Measurements from ENCODE around the gene SAMD10.
A peak's percentile ranks its signal among the peaks of the same experiment; 100 is the strongest.
"Not testable (repeated sequence)": the region's sequence is repeated elsewhere in the genome, so short reads cannot be mapped to it uniquely, and the experiment has no call there.

SAMD10 gene

DNA sequence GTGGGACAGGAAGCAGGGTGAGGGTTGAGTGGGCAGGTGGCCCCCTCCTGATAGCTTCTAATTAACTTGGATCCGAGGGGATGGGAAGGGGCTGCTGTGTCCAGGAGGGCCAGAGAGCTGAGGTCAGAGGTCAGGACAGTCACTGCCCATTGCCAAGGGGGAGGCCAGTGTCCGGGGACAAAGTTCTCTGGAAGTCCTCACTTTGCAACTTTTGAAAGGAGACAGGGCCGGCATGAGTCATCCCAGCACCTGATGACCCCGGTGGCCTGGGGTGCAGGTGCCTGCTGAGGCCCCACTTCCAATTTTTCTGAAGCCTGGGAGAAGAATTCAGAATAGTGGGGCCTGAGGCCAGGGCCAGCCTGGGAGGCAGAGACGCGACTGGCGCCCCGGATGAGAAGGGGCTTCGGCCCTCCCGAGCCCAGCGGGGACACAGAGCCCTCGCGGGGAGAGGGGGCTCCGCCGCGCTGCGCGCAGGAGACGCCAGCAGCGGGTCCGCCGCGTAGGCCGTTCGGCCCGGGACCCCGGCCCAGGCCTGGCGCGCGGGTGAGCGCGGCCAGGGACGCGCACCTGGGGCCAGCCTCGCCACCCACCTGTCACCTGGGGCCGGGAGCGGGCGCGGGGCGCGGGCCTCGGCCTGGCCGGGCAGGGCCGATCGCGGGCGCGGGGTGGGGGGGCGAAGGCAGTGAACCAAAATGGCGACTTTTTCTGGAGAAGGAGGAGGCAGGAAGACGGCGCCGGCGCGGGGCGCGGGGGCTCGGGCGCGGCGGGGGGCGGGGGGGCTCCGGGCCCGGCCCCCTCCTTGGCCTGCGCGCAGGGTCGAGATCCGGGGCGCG, 10.3 kb downstream of the SAMD10 start:
- DNase-seq (ENCODE audit: low read depth): no peak

- DNase-seq (ENCODE audit: low read depth): no peak
Observed at GRCh38 chr20:63968136-63968927, 11.1 kb downstream of the SAMD10 start.

- no peak for DNase-seq (ENCODE audit: low read depth)
Observed at GRCh38 chr20:63967330-63968135, 11.9 kb downstream of the SAMD10 start.

DNA sequence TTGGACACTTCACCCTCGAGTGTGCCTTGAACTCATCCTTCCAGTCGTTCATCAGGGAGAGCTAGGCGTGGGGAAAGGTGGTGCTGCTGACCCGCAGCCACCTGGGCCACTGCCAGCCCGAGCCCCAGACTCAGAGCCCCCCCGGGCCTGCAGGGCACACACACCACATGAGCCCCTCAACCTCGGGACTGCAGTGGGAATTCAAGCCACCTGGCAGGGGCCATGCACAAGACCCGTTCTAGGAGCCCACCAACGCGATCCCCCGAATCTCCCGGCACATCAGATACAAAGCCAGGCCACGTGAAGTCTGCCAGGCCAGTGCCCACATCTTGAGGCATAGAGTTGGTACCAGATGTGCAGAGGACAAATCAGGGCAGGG, 12.5 kb downstream of the SAMD10 start:
- DNase-seq (ENCODE audit: low read depth): no peak

- DNase-seq (ENCODE audit: low read depth): no peak
Observed at GRCh38 chr20:63966172-63966943, 13.1 kb downstream of the SAMD10 start.

DNA sequence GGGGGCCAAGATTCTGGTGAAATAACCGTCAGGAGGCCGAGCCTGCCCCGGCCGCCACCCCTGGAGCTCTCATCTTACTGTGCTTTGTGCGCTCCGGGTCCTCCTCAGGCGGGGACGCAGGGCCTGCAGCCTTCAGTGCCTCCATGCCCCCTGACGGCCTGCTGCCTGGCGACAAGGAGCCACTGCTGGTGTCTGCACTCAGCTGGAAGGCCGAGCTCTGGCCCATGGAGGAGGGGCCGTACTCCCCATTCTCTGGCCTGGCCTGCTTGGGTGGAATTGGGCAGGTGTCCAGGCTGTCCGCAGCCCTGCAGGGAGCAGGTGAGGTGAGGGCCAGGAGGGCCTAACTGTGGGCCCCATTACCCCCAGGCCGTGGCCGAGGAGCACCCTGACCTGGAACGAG, 15.0 kb downstream of the SAMD10 start:
- no peak for DNase-seq (ENCODE audit: low read depth)

DNA sequence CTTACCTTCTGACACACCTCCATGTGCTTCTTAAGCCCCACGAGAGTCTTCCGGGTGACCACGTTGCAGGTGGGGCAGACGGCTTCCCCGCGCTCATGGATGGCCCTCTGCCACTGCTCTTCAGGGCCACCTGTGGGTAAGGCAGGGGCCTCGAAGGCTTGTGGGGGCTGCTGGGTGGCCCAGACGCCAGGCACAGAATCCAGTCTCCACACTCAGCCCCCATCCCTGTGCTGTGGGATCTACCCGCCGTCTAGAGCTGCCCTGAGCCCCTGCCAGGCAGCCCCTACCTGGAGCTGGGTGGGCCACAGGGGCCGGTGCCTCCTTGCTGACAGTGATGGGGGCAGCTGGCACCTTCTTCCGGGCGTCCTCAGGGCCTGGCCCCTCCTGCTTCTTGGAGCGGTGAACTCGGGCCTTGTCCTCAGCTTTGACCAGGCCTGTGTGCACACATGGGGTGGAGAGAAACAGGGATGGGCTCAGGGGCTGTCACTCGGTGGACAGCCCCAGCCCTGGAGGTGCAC, 15.6 kb downstream of the SAMD10 start:
- DNase-seq (ENCODE audit: low read depth): no peak

DNA sequence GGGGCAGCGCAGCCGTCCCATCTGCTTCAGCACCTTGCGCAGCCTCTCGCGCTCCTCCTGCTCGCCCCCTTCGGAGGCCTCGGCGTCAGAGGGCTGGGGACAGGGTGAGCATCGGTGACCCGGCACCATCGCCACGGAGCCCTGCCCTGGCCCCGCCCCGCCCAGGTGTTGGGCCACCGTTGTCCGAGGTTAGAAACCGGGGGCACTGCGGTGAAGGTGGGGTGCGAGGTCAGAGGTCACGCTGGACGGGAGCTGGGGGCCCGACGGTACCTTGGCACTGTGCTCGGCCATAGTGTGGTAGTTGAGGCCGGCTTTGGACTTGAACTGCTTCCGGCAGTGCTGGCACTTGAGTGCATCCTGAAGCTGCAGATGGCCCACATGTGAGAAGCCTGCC, 16.1 kb downstream of the SAMD10 start:
- DNase-seq (ENCODE audit: low read depth): no peak

DNA sequence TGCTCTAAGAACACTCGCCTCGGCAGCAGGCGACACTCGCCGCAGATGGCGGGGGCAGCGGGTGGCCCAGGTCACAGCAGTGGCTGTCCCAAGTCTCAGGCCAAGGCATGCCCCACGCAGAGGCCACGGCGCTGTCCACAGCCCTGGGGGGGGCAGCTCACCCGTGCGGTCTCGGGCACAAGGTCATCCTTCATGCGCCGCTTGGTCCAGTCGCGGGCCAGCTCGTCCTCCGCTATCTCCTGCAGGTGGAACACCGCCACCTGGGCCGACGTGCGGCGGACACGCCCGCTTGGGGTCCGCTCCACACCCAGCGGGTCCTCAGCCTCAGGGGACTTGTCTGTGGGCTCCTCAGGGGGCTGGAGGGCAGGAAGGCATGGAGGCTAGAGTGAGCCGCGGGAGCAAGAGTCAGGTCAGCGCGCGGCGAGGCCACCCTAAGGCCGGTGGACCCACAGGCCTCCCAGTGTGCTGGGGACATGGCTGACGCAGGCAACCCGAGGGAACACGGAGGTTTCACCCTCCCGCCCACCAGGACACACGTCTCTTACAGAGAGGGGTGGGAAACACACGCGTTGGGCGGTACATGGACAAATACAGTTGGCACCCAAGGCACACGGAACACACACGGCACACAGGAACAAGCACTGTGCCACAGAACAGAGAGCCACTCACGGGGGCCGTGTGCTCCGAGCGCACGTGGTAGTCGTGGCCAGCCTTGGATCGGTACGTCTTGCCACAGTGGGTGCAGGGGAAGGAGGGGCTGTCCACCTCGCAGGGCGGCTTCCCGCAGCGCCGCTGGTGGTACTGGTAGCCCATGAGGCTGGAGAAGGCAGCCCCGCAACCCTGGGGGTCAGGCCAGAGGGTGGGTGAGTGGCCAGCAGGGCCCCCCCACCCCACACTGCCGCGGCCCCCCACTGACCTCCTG, 16.8 kb downstream of the SAMD10 start:
- DNase-seq (ENCODE audit: low read depth): no peak

- no peak for DNase-seq (ENCODE audit: low read depth)
Observed at GRCh38 chr20:63961664-63962425, 17.6 kb downstream of the SAMD10 start.

DNA sequence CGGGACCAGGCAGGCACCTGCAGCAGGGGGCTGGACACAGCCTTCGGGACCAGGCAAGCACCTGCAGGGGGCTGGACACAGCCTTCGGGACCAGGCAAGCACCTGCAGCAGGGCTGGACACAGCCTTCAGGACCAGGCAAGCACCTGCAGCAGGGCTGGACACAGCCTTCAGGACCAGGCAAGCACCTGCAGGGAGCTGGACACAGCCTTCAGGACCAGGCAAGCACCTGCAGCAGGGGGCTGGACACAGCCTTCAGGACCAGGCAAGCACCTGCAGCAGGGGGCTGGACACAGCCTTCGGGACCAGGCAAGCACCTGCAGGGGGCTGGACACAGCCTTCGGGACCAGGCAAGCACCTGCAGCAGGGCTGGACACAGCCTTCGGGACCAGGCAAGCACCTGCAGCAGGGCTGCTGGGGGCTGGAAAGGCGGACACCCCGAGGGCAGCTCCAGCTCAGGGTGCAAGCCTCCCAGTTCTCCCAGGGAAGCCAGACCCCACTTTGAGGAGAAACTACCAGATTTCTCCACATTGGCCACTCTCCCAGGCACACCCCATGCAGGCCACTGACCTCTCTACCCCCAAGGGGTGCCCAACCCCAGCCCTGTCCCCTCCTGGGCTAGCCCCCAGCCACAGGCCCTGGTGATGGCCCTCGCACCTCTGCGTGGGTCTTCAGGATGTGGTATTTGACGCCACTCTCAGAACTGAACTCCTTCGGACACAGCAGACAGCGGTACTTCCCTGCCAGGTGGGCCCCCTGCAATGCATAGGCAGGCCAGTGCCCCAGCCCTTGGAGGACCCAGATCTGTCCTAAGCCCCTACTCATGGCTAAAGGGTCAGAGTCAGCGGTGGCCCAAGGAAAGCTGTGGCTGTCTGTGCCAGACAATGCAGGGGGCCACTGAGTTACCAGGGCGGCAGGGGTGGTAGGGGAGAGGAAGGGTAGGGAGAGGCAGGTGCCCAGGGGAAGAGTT, 18.5 kb downstream of the SAMD10 start:
- not testable (repeated sequence) for DNase-seq (ENCODE audit: low read depth)

DNA sequence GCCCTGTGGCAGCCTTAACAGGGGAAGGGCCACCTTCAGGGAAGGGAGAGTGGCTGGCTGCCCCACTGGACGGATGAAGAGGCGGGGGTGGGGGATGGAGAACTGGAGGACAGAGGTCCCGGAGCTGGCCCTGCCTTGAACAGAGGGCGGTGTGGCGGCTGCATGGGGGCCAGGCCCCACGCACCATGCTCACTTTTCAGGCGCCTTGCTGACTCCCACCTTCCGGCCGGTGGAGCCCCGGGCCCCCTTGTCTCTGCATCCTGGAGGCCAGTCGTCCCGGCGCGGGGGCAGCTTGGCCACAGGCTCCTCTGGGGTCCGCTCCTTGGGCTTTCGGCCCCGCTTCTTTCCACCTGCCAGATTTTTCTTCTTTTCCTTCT, 19.8 kb downstream of the SAMD10 start:
- DNase-seq (ENCODE audit: low read depth): no peak

GRCh38 chr20:63958964-63959698, 20.3 kb downstream of the SAMD10 start:
- no peak for DNase-seq (ENCODE audit: low read depth)

DNA sequence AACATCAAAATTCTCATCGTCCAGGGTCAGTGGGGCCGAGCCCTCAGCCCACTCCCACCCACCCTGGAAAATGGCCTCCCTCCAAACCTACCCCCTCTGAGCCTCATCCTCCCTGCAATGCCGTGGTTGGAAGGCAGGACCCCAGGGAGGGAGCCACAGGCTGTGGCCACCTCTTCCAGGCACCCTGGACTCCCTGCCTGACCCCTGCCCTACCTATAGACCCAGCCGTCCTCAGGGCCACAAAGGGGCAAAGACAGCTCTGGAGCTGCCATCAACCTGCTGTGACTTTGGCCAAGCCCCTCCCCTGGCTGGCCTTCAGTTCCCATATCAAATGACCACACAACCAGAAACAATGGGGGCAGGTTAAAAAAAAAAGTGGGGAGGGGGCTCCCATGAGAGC, 21.0 kb downstream of the SAMD10 start:
- DNase-seq (ENCODE audit: low read depth): no peak

DNA sequence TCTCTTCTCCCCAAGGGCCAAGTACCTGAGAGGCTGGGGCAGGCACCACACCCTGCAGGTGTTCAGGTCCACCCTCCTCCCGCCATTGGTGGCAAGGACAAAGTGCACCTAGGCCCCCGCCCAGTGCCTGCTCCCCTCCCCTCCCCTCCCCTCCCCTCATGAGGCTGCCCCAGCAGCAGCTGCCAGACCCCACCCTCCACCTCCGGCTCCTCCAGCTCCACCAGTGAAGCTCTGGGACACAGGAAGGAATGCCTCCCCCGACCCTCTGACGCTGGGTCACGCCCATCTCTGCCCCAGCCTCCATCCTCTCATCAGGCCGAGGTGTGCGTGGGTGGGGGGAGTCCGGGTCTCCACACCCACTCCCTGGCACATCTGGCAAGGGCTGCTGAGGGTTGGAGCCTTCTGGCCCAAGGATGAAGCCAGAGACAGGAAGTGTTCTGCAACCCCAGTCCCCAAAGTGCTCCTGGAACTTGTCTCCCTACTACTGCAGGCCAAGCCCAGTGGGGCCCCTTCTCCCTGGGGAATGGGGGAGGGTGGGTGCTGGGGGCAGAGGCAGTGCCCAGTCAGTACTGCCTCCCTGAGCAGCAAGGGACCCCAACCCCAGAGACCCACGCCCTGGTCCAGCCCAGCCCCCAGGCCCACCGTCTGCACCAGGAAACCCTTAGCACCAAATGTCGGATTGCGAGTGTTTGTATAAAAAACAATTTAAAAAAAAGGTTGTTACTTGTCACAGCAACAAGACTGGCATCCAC, 21.6 kb downstream of the SAMD10 start:
- no peak for DNase-seq (ENCODE audit: low read depth)

DNA sequence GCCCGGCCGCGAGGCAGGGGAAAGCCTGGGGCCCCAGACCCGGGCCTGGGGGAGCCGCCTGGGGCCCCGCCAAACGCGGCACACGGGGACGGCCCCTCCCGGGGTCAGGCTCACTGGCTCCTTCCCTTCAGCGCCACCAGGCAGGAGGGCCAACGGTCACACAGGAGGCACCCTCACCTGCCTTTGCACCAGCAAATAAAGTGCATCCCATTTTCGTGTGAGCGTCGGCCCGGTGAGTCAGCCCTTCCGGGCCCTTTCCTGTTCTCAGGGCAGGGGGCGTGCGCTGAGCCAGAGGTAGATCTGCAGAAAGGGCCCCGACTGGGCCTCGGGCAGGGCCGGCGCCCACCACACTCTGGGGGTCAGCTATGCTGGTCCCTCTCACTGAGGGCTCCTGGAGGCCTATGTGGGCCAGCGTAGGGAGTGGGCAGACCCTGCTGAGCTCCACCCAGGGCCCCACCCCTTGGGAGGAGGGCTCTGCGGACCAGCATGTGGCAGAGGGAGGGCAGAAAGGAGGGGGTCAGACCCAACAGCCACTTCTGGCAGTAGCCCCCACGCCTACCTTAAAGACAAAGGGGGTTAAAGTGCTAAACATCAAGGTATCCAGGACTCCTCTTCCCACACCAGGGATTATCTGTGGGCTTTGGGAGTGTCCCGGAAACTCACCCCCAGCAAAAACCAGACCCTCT, 22.3 kb downstream of the SAMD10 start:
- DNase-seq (ENCODE audit: low read depth): peak; percentile 59

DNA sequence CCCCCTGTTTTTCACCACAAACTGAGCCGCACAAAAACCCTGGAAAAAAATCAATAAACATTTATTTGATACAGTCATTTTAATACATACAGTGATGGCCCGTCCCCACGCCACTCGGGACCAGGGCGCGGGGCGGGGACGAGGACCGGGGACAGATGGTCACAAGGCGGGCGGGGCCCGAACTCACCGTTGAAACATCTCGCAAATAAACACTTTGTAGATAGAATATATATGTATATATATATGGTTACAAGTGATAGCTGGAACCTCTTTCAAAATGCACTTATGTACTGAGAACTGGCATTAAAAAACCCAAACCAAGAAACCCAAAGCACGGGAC, 22.8 kb downstream of the SAMD10 start:
- DNase-seq (ENCODE audit: low read depth): no peak
